NT2/D1 (cell line): Measurements from ENCODE around the gene NFU1.

Experiments used
- SUZ12 ChIP-seq: IDR thresholded peaks from 2 replicates; pipeline ENCODE4 v1.6.1; 2011; ENCODE audit not compliant: insufficient read length, insufficient read depth; ENCODE audit errors: extremely low read depth
- YY1 ChIP-seq: IDR thresholded peaks from 2 replicates; pipeline ENCODE4 v1.6.1; 2011; ENCODE audit not compliant: insufficient read length, insufficient read depth
- ZNF274 ChIP-seq: IDR thresholded peaks from 2 replicates; pipeline ENCODE4 v1.6.1; 2011; ENCODE audit warnings: mild to moderate bottlenecking, low read depth, low read length

DNA sequence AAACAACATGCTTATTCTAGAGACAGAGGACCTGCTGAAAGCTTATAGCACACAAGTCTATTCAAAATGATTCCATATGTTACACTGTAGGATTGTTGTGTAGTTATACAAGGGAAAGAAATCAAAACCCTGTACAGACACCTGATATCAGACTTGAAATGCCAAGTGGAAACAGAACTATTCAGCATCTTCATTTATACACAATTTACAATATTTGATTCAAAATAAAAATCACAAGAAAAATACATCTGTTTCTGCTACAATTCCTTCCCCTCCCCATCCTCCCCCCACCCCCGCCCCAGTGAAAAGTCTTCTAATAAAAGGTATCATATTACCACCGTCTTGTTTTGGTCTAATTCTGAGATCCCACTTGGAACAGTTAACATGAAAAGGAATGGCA, 37.5 kb upstream of the NFU1 start:
- no peak for TF ChIP-seq ZNF274
- no peak for TF ChIP-seq YY1
- no peak for TF ChIP-seq SUZ12
